Measurements from ENCODE around the gene ELP2. TPM values are rescaled to one million over a fixed set of nuclear protein-coding genes. Genes with fewer than 3 reads are reported as not detected.

The ELP2 gene
- total RNA-seq, 1 donor: 198 TPM

DNA sequence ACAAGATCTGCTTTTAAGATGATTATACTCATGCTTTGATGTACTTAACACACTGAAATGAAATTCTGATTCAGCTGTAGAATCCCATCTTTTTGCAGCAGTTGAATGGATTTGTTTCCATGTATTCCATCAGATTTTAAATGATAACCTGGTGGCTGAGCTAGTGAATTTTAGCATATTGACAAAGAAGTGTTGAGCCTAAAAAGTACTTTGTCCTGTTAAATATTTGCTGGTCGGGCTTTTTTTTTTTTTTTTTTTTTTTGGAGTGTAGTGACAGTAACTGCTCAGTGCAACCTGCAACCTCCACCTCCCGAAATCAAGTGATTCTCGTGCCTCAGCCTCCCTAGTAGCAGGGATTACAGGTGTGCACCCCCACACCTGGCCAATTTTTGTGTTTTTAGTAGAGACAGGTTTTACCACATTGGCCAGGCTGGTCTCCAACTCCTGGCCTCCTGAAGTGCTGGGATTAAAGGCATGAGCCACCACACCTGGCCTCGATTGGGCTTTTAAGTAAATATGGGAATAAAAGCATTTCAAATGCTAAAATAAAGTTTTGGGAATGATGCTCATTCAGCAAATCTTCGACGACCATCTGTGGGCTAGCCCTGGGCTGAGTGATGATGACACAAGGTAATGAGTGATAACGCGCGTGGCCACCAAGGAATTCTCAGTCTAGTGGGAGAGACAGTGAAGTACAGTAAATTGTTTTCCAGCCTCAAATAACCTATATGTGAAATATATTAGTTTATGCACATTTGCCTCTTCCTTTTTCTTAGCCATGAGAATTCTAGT, 2.2 kb downstream of the ELP2 start:
- no peaks in the 10 kb centered on the region for H3K27me3 ChIP-seq (ENCODE audit: insufficient read depth, low read length)
- H3K4me3 ChIP-seq (ENCODE audit: low read length): no peak overlapping the region
- H3K4me1 ChIP-seq (ENCODE audit: insufficient read depth, low read length): peaks cover 38% of the 10 kb centered on the region
- no peaks in the 10 kb centered on the region for H3K9me3 ChIP-seq (ENCODE audit: low read depth, low read length)

- Histone ChIP-seq H3K9me3 (ENCODE audit: low read depth, low read length) (no peaks in the 10 kb centered on the region), H3K4me1 (ENCODE audit: insufficient read depth, low read length) (peaks cover 38% of the 10 kb centered on the region), H3K4me3 (ENCODE audit: low read length) (no peak overlapping the region)
Observed at GRCh38 chr18:36132756-36133155, 3.1 kb downstream of the ELP2 start.

DNA sequence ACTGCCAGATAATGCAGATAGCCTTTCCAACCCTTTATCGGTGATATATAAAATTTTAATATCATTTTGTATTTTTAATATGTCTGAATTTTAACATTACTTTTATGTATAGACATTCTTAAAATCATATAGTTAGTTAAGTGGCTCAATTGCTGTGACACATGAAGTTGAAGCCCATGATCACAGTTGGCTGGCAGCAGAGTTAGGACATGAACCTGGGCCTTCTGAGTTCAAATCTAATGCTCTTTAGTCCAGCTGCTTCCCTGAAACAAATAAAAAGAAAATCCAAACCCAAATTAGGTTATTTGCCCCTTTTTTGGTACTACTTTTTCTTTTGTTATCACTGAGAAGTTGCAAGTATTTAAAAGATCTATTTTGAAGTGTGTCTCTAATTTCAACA, 5.6 kb downstream of the ELP2 start:
- no peak overlapping the region for H3K4me3 ChIP-seq (ENCODE audit: low read length)
- H3K4me1 ChIP-seq (ENCODE audit: insufficient read depth, low read length): peaks cover 26% of the 10 kb centered on the region
- no peaks in the 10 kb centered on the region for H3K9me3 ChIP-seq (ENCODE audit: low read depth, low read length)
- H3K27me3 ChIP-seq (ENCODE audit: insufficient read depth, low read length): no peaks in the 10 kb centered on the region

More at GRCh38 chr18:36132756-36133155, 3.1 kb downstream of the ELP2 start:
- H3K27me3 ChIP-seq (ENCODE audit: insufficient read depth, low read length): no peaks in the 10 kb centered on the region

DNA sequence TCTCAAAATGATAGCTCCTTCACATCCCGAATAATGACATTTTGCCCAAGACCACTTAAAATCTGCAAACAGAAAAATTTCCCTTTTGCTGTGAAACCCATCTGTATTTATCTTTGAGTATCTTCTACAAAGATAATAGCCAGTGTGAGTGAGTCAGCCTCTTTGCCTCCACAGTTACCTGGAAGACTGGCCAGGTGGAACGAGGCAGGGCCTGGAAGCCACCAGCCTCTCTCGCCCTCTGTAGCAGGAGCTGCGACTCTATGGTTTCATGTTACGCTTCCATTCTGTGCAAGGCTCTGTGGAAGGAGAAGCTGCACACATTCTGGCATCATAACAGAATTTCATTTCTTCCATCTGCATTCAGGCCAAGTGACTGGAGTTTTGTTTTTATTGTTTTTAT, 9.5 kb downstream of the ELP2 start:
- Histone ChIP-seq H3K27me3 (ENCODE audit: insufficient read depth, low read length) (no peaks in the 10 kb centered on the region), H3K4me3 (ENCODE audit: low read length) (no peak overlapping the region), H3K4me1 (ENCODE audit: insufficient read depth, low read length) (no peaks in the 10 kb centered on the region), H3K9me3 (ENCODE audit: low read depth, low read length) (no peaks in the 10 kb centered on the region)

- Histone ChIP-seq H3K4me3 (ENCODE audit: low read length) (no peak overlapping the region), H3K4me1 (ENCODE audit: insufficient read depth, low read length) (no peaks in the 10 kb centered on the region), H3K27me3 (ENCODE audit: insufficient read depth, low read length) (no peaks in the 10 kb centered on the region), H3K9me3 (ENCODE audit: low read depth, low read length) (no peaks in the 10 kb centered on the region)
Observed at GRCh38 chr18:36141576-36141975, 11.9 kb downstream of the ELP2 start.

DNA sequence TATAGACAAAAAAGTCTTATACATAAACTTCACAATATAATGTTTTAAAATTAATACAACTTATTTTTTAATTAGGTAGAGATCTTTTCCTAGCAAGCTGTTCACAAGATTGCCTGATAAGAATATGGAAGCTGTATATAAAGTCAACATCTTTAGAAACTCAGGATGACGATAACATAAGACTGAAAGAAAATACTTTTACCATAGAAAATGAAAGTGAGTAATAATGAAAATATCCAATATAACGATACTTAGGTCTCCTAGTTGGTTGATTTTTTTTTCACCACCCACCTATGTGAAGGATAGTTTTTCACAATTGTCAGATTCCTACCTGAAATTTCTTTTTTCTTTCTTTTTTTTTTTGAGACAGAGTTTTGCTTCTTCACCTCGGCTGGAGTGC, 13.1 kb downstream of the ELP2 start:
- Histone ChIP-seq H3K4me3 (ENCODE audit: low read length) (no peak overlapping the region), H3K27me3 (ENCODE audit: insufficient read depth, low read length) (no peaks in the 10 kb centered on the region), H3K9me3 (ENCODE audit: low read depth, low read length) (no peaks in the 10 kb centered on the region), H3K4me1 (ENCODE audit: insufficient read depth, low read length) (no peaks in the 10 kb centered on the region)

GRCh38 chr18:36143391-36143790, 13.7 kb downstream of the ELP2 start:
- Histone ChIP-seq H3K4me1 (ENCODE audit: insufficient read depth, low read length) (no peaks in the 10 kb centered on the region), H3K4me3 (ENCODE audit: low read length) (no peak overlapping the region), H3K27me3 (ENCODE audit: insufficient read depth, low read length) (no peaks in the 10 kb centered on the region), H3K9me3 (ENCODE audit: low read depth, low read length) (no peaks in the 10 kb centered on the region)

DNA sequence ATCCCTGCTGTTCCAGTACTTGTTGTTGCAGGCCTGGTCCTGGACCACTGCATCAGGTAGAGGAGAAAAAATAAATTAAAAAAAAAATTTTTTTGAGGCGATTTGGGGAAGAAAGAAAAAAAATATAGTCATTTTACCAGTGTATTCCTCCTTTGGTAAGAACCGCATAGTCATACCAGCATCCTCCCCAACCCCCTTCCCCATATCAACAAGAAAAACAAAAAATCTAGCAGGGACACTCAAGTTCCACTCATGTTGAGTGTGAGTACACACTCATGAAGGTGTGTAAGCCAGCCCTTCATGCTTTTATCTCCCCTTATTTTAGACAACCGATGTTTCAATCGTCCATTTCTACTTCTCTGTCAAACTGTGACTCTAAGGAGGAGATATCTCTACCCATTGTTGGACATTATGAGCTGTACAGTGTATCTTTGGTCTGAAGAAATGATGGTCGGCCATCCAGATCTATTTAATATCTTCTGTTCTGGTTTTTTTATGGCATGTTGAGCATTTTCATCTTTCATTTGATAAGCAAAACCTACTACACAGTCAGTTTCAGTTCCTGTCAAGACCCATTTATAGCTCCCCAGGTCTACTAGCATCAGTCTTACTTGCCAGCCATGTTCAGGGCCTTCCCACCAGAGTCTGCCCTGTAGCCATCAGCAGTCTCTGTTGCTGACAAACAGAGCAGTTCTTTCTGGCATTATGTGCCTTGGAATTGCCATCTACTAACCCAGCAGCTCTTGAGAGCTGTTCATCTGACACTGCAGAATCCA, 20.0 kb downstream of the ELP2 start:
- peaks cover 9% of the 10 kb centered on the region for H3K4me1 ChIP-seq (ENCODE audit: insufficient read depth, low read length)
- no peaks in the 10 kb centered on the region for H3K9me3 ChIP-seq (ENCODE audit: low read depth, low read length)
- no peaks in the 10 kb centered on the region for H3K27me3 ChIP-seq (ENCODE audit: insufficient read depth, low read length)
- no peak overlapping the region for H3K4me3 ChIP-seq (ENCODE audit: low read length)

DNA sequence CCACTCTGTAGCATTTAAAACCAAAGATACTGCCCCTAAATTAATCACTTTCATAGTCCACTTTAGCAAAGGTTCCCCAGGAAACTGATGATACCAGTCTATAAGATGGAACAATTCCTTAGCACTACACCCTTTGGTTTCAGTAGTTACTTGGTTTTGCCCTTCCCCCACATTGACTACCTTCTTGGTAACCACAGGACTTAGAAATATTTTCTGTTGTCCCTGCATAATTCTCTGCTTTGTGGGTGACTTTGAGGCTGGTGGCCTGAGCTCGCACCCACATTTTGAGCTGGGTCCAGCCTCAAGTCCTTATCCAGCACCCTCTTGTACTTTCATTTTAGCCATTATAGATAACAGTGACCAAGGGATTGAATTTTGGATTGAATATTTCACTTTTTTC, 23.1 kb downstream of the ELP2 start:
- Histone ChIP-seq H3K4me3 (ENCODE audit: low read length) (no peak overlapping the region), H3K4me1 (ENCODE audit: insufficient read depth, low read length) (peaks cover 9% of the 10 kb centered on the region), H3K9me3 (ENCODE audit: low read depth, low read length) (no peaks in the 10 kb centered on the region), H3K27me3 (ENCODE audit: insufficient read depth, low read length) (no peaks in the 10 kb centered on the region)

DNA sequence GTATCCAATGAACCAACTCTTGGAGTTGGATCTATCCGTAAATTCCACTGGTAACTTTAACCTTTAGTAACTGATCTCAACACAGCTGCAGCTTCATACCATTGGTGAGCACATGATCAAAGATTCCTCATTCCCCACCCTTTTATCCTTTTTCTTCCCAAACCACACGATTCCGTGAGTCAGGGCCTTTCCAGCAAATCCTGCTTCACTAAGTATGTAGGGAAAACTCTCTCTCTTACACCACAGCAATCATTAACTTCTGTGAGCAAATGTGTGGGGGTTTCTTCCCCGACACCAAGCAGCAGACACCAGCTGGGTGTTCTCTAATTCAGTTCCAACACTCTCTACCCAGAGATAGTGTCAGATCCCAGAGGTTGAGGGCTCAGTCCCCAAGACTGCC, 23.5 kb downstream of the ELP2 start:
- no peaks in the 10 kb centered on the region for H3K9me3 ChIP-seq (ENCODE audit: low read depth, low read length)
- H3K4me3 ChIP-seq (ENCODE audit: low read length): no peak overlapping the region
- H3K4me1 ChIP-seq (ENCODE audit: insufficient read depth, low read length): peaks cover 9% of the 10 kb centered on the region
- no peaks in the 10 kb centered on the region for H3K27me3 ChIP-seq (ENCODE audit: insufficient read depth, low read length)

GRCh38 chr18:36153771-36154170, 24.1 kb downstream of the ELP2 start:
- Histone ChIP-seq H3K4me1 (ENCODE audit: insufficient read depth, low read length) (peaks cover 9% of the 10 kb centered on the region), H3K27me3 (ENCODE audit: insufficient read depth, low read length) (no peaks in the 10 kb centered on the region), H3K9me3 (ENCODE audit: low read depth, low read length) (no peaks in the 10 kb centered on the region), H3K4me3 (ENCODE audit: low read length) (no peak overlapping the region)

DNA sequence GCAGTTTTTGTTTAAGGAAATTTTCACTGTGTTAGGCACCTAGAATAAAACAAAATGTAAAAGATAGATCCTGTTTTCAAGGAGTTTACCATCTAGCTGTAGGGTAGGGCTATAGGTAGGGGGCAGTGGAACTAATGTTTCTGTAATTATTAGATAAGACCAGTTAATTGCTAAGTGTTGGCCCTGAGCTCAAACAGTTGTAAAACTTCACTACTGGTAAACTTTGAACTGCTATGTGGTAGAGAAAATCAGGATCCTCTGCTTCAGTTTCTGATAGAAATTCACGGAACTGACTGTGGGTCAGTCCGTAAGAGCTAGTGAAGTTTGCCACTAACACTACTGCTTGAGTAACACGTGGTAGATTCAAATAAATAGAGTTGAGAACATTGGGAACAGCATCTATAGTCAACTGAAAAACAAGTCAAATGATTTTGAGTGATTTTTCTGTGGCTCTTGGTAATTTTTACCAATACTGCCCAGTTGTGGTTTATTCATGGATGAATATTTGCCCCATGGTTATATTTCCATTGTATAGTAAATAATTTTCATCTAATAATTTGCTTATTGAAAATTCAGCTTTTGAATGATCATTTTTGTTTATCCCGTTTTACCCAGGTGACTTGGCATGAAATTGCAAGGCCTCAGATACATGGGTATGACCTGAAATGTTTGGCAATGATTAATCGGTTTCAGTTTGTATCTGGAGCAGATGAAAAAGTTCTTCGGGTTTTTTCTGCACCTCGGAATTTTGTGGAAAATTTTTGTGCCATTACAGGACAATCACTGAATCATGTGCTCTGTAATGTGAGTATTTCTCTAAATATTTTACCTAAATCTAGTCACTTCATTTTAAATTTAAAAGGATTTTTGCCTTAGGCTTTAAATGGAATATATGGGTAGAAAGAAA, 26.4 kb downstream of the ELP2 start:
- Histone ChIP-seq H3K4me3 (ENCODE audit: low read length) (no peak overlapping the region), H3K9me3 (ENCODE audit: low read depth, low read length) (no peaks in the 10 kb centered on the region), H3K4me1 (ENCODE audit: insufficient read depth, low read length) (no peaks in the 10 kb centered on the region), H3K27me3 (ENCODE audit: insufficient read depth, low read length) (no peaks in the 10 kb centered on the region)

DNA sequence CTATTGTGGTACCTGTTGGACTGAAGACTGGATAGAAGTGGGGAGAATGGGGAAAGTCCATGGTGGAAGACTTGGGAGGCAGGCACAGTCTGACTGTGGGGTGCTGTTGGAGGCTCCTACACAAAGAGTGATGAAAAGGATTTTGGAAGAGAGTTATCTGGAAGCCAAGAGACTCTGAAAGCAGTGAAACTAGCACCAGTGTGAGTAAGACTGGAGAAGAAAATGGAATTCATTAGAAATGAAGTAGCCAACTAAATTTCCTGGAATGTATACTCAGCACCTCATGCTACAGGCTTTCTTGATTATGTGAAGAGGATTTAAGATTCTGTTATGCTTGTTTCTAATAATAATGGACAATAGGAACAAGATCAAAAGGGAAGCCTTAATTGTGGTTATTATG, 27.7 kb downstream of the ELP2 start:
- no peak overlapping the region for H3K4me3 ChIP-seq (ENCODE audit: low read length)
- H3K27me3 ChIP-seq (ENCODE audit: insufficient read depth, low read length): no peaks in the 10 kb centered on the region
- H3K9me3 ChIP-seq (ENCODE audit: low read depth, low read length): no peaks in the 10 kb centered on the region
- no peaks in the 10 kb centered on the region for H3K4me1 ChIP-seq (ENCODE audit: insufficient read depth, low read length)

- H3K4me1 ChIP-seq (ENCODE audit: insufficient read depth, low read length): no peaks in the 10 kb centered on the region
- H3K9me3 ChIP-seq (ENCODE audit: low read depth, low read length): no peaks in the 10 kb centered on the region
- no peak overlapping the region for H3K4me3 ChIP-seq (ENCODE audit: low read length)
- H3K27me3 ChIP-seq (ENCODE audit: insufficient read depth, low read length): no peaks in the 10 kb centered on the region
Observed at GRCh38 chr18:36158266-36158867, 28.7 kb downstream of the ELP2 start.

Data from mononuclear cell (primary cell).